Nephron progenitor cell (in vitro differentiated cells): ENCODE measurements around the gene SPO11.

Experiments used
- DNase-seq: peaks from one replicate; pipeline ENCODE4 v3.0.0; 2021
- H3K27ac Mint-ChIP-seq: 2 replicates; pipeline ENCODE4 v1.8.0; 2021; ENCODE audit warnings: mild to moderate bottlenecking, moderate library complexity, mixed read lengths
- H3K27me3 Mint-ChIP-seq: 2 replicates; pipeline ENCODE4 v1.8.0; 2021; ENCODE audit warnings: mild to moderate bottlenecking, low read depth, mixed read lengths; ENCODE audit not compliant: poor library complexity
- H3K36me3 Mint-ChIP-seq: 2 replicates; pipeline ENCODE4 v1.8.0; 2021; ENCODE audit warnings: low read depth, mixed read lengths
- H3K4me1 Mint-ChIP-seq: 2 replicates; pipeline ENCODE4 v1.8.0; 2021; ENCODE audit warnings: mixed read lengths
- H3K4me3 Mint-ChIP-seq: 2 replicates; pipeline ENCODE4 v1.8.0; 2021; ENCODE audit warnings: mild to moderate bottlenecking, moderate library complexity, mixed read lengths
- H3K9me3 Mint-ChIP-seq: 2 replicates; pipeline ENCODE4 v1.8.0; 2021; ENCODE audit warnings: mild to moderate bottlenecking, moderate library complexity, mixed read lengths
- CTCF ChIP-seq: fragments of 200-600 bp; sonication (generic); IDR thresholded peaks from 2 replicates; pipeline ENCODE4 v1.5.0; 2021; ENCODE audit warnings: antibody characterized with exemption

SPO11 gene

DNA sequence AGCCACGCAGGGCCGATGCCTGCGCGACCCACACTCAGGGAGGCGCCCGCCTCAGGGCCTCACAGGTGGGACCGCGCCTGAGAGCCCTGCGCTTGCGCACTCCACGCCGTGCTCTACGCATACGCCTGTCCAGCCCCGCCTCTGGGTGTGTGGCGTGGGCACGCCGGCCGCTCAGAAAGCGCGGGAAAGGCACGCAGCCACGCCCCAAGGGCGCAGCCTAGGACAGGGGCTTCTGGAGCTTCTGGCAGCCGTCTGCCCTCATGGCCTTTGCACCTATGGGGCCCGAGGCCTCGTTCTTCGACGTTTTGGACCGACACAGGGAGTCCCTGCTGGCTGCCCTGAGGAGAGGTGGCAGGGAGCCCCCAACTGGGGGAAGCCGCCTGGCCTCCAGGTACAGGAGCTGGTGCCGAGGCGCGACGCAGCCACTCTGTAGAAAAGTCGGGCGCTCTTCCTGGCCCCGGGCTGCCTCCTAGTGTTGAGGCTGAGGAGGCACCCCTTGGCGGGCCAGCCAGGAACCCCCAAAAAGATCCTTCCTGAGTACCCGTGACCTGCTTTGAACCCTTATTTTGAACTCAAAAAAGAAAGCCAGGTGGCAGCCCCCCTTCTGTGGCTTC, at the start of gene SPO11:
Gene SPO11, plus strand, starts transcription at position 196 of the 614 bp plus-strand sequence. Its CDS starts 65 bp downstream, at position 261.
- no peaks in the 10 kb centered on the region for H3K36me3 Mint-ChIP-seq
- H3K4me3 Mint-ChIP-seq, result no peak within 1 kb of the TSS
- H3K4me1 Mint-ChIP-seq, result peaks cover 32% of the 10 kb centered on the region
- TF ChIP-seq CTCF, result peak; percentile 48
- no peak within 1 kb of the TSS for H3K27ac Mint-ChIP-seq
- peaks cover 13% of the 10 kb centered on the region for H3K27me3 Mint-ChIP-seq
- DNase-seq, result peak; percentile 22
- H3K9me3 Mint-ChIP-seq, result no peaks in the 10 kb centered on the region

DNA sequence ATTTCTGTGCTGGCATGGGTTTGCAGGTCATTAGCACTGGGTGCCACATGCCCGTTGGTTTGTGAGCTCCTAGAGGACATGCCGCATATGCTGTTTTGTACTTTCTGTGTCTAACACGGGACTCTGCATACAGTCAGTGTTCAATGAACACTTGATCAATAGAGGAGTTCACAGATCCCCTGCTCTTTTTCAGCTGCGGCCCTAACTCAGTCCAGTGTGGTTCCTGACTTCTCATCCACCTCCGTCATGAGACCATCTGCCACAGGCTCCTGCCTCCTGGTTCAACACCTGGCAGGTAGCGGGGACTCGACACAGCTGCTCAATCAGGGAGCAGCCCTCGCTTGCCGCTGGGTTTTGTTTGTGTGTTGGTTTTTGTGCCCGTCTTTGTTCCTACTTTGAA, 49.4 kb upstream of the SPO11 start:
- no peak for TF ChIP-seq CTCF
- Mint-ChIP-seq H3K4me1 (peaks cover 86% of the 10 kb centered on the region), H3K4me3 (no peak overlapping the region), H3K27ac (no peak overlapping the region), H3K27me3 (peaks cover 9% of the 10 kb centered on the region), H3K9me3 (no peaks in the 10 kb centered on the region), H3K36me3 (no peaks in the 10 kb centered on the region)
- DNase-seq, result no peak

- H3K27me3 Mint-ChIP-seq, result peaks cover 10% of the 10 kb centered on the region
- no peak overlapping the region for H3K4me3 Mint-ChIP-seq
- no peaks in the 10 kb centered on the region for H3K36me3 Mint-ChIP-seq
- no peak for DNase-seq
- peaks cover 83% of the 10 kb centered on the region for H3K4me1 Mint-ChIP-seq
- H3K27ac Mint-ChIP-seq, result no peak overlapping the region
- H3K9me3 Mint-ChIP-seq, result no peaks in the 10 kb centered on the region
- no peak for TF ChIP-seq CTCF
Measured at GRCh38 chr20:57281900-57282299, 47.7 kb upstream of the SPO11 start.

DNA sequence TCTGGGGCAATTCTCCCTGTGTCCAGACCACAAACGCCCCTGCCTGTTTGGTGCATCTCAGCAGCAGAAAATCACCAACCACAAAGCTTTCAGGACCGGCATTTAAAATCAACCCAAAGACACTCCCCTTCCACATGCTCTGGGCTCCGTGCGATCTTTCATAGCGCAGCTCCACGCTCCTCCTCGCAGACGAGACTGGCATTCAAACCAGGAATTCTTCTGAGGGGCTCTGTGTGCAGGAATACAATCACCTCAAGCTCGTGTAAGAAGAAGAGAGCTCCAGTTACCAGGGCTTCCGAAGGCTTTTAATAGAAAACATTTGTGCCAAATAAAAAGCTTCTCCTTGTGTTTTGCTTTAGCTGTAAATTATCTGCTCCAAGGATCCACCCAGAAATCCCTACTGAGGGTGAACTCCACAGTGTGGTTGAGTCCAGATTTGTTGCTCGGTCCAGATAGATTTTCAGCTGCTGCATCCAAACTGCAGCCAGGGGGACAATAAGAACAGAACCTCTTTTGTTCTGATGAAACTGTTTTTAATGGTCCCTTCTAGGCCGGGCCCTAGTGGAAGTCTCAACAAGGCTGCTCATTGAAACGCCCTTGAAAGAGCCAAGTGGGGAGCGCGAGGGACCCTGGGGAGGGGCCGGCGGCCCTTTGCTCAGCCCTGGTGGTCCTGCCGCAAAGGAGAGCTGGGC, 46.8 kb upstream of the SPO11 start:
- H3K36me3 Mint-ChIP-seq, result no peaks in the 10 kb centered on the region
- peak overlapping the region; percentile 42 for H3K4me3 Mint-ChIP-seq
- H3K9me3 Mint-ChIP-seq, result no peaks in the 10 kb centered on the region
- no peak for DNase-seq
- H3K4me1 Mint-ChIP-seq, result peaks cover 83% of the 10 kb centered on the region
- H3K27me3 Mint-ChIP-seq, result peaks cover 16% of the 10 kb centered on the region
- peak overlapping the region; percentile 77 for H3K27ac Mint-ChIP-seq
- TF ChIP-seq CTCF, result no peak

DNA sequence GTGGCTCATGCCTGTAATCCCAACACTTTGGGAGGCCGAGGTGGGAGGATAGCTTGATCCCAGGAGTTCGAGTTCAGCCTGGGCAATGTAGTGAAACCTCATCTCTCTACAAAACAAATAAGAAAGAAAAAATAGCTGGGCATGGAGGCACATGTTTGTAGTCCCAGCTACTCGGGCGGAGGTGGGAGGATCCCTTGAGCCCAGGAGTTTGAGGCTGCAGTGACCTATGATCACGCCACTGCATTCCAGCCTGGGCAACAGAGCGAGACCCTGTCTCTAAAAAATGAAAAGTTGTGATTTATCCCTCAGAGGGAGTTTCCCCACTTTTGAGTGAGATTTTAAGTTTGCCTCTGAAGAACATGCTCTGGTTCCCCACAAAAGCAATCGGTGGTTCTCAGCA, 45.7 kb upstream of the SPO11 start:
- no peak for TF ChIP-seq CTCF
- peak overlapping the region; percentile 42 for H3K4me3 Mint-ChIP-seq
- peaks cover 22% of the 10 kb centered on the region for H3K27me3 Mint-ChIP-seq
- H3K4me1 Mint-ChIP-seq, result peaks cover 83% of the 10 kb centered on the region
- peak overlapping the region; percentile 36 for H3K27ac Mint-ChIP-seq
- no peak for DNase-seq
- H3K36me3 Mint-ChIP-seq, result no peaks in the 10 kb centered on the region
- H3K9me3 Mint-ChIP-seq, result no peaks in the 10 kb centered on the region
